A204.1 (cell line): ENCODE data around the gene FKBP1B.
"Not testable (repeated sequence)": the region's sequence is repeated elsewhere in the genome, so short reads cannot be mapped to it uniquely, and the experiment has no call there.

Experiments used
- FAIRE-seq: peaks from 2 replicates; lab custom pipeline; 2012; peaks lifted over from hg19 to GRCh38; lab: Jason Lieb, UNC

The FKBP1B gene

GRCh38 chr2:24104110-24104650, 54.6 kb downstream of the FKBP1B start:
- no peak for FAIRE-seq

GRCh38 chr2:24104906-24105305, 55.4 kb downstream of the FKBP1B start:
- no peak for FAIRE-seq

- FAIRE-seq, result no peak
These were observed 56.3 kb downstream of the FKBP1B start for GRCh38 chr2:24105816-24106215.

- no peak for FAIRE-seq
These were observed 57.2 kb downstream of the FKBP1B start for GRCh38 chr2:24106786-24107185.

DNA sequence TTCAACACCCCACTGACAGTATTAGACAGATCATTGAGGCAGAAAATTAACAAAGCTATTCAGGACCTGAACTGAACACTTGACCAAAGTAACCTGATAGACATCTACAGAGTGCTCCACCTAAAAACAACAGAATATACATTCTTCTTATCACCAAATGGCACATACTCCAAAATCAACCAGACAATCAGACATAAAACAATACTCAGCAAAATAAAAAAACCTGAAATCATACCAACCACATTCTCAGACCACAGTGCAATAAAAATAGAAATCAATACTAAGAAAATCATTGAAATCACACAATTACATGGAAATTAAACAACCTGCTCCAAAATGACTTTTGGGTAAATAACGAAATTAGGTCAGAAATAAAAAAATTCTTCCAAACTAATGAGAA, 57.8 kb downstream of the FKBP1B start:
- FAIRE-seq, result no peak

DNA sequence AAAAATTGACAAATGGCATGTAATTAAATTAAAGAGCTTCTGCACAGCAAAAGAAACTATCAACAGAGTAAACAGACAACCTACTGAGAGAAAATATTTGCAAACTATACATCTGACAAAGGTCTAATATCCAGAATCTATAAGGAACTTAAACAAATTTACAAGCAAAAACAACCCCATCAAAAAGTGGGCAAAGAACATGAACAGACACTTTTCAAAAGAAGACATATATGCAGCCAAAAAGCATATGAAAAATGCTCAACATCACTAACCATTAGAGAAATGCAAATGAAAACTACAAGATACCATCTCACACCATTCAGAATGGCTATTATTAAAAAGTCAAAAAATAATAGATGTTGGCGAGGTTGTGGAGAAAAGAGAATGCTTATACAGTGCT, 59.9 kb downstream of the FKBP1B start:
- FAIRE-seq, result not testable (repeated sequence)

GRCh38 chr2:24110660-24111303, 61.2 kb downstream of the FKBP1B start:
- FAIRE-seq, result no peak

- no peak for FAIRE-seq
These were observed 61.9 kb downstream of the FKBP1B start for GRCh38 chr2:24111407-24111901.
